Adipocyte (in vitro differentiated cells): Measurements from ENCODE around the gene IPO11.

Experiments
- DNase-seq: peaks from one replicate; pipeline ENCODE4 v3.0.0-alpha.2; 2015; ENCODE audit warnings: low read depth
- H3K27me3 ChIP-seq: replicated peaks from 2 replicates; pipeline ENCODE4 v1.7.0; 2013; ENCODE audit warnings: mild to moderate bottlenecking, low read length, moderate library complexity; ENCODE audit not compliant: control insufficient read depth, insufficient read depth
- H3K36me3 ChIP-seq: 2 replicates; pipeline ENCODE4 v1.7.0; 2013; ENCODE audit warnings: low read length, mild to moderate bottlenecking, moderate library complexity; ENCODE audit not compliant: control insufficient read depth, insufficient read depth, severe bottlenecking
- H3K4me1 ChIP-seq: 2 replicates; pipeline ENCODE4 v1.7.0; 2013; ENCODE audit warnings: mild to moderate bottlenecking, low read length, moderate library complexity; ENCODE audit not compliant: control insufficient read depth, insufficient read depth
- H3K4me3 ChIP-seq: 2 replicates; pipeline ENCODE4 v1.7.0; 2013; ENCODE audit warnings: mild to moderate bottlenecking, low read length, moderate library complexity
- H3K9ac ChIP-seq: 2 replicates; pipeline ENCODE4 v1.7.0; 2013; ENCODE audit warnings: mild to moderate bottlenecking, low read length, moderate library complexity
- H3K9me3 ChIP-seq: 2 replicates; pipeline ENCODE4 v1.7.0; 2013; ENCODE audit warnings: mild to moderate bottlenecking, low read length, moderate library complexity; ENCODE audit not compliant: control insufficient read depth

IPO11 gene

DNA sequence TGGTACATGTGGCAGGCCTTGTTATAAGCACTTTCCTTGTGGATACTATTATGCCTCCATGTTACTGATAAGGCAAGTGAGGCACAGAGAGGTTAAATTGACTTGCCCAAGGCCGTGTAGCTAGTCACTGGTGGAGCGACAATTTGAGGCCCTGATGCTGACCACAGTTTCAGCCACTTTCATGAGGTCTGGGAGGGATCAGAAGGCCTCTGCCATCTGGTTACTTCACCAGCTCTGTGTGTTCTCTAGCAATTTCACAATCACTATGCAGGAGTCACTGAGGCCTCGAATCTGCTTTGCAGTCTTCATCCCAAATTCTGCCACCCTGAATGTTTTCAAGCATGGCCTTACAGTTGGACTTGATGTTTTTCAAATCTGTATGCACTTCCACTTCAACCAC lies 175.2 kb downstream of the IPO11 start:
- Histone ChIP-seq H3K36me3 (no peaks in the 10 kb centered on the region), H3K9me3 (no peaks in the 10 kb centered on the region), H3K4me3 (no peak overlapping the region), H3K9ac (no peak overlapping the region), H3K4me1 (peaks cover 21% of the 10 kb centered on the region), H3K27me3 (no peaks in the 10 kb centered on the region)
- DNase-seq: peak; percentile 77

DNA sequence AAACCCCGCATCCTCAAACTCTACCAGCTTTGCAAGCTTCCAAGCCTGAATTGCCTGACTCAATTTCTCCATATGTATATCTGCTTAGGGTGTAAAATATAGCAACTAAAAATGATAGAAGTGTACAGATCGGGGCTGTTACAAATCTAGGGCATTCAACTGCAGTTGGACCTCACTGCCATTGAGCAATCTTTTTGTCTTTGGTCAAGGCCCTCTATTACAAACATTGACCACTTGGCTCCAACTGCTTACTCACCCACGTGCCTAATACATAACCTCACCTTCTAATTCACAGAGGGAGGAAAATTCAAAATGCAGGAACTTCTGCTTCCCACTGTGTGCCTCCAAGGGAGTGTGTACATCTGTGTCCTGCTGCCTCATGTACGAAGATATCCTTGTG lies 176.1 kb downstream of the IPO11 start:
- no peak overlapping the region for H3K4me3 ChIP-seq
- peaks cover 30% of the 10 kb centered on the region for H3K4me1 ChIP-seq
- no peaks in the 10 kb centered on the region for H3K27me3 ChIP-seq
- no peaks in the 10 kb centered on the region for H3K9me3 ChIP-seq
- H3K36me3 ChIP-seq: no peaks in the 10 kb centered on the region
- no peak for DNase-seq
- H3K9ac ChIP-seq: no peak overlapping the region

GRCh38 chr5:62589504-62589903 lies 176.9 kb downstream of the IPO11 start:
- DNase-seq: no peak
- no peaks in the 10 kb centered on the region for H3K27me3 ChIP-seq
- no peaks in the 10 kb centered on the region for H3K36me3 ChIP-seq
- H3K9me3 ChIP-seq: no peaks in the 10 kb centered on the region
- H3K4me3 ChIP-seq: no peak overlapping the region
- H3K9ac ChIP-seq: no peak overlapping the region
- H3K4me1 ChIP-seq: peaks cover 38% of the 10 kb centered on the region

- Histone ChIP-seq H3K4me1 (peaks cover 42% of the 10 kb centered on the region), H3K4me3 (no peak overlapping the region), H3K9me3 (no peaks in the 10 kb centered on the region), H3K36me3 (no peaks in the 10 kb centered on the region), H3K9ac (no peak overlapping the region), H3K27me3 (no peaks in the 10 kb centered on the region)
- DNase-seq: no peak
These were observed 177.8 kb downstream of the IPO11 start for GRCh38 chr5:62590387-62590786.

GRCh38 chr5:62592558-62592957 lies 180.0 kb downstream of the IPO11 start:
- DNase-seq: no peak
- Histone ChIP-seq H3K4me3 (no peak overlapping the region), H3K9me3 (no peaks in the 10 kb centered on the region)

GRCh38 chr5:62593331-62593730 lies 180.8 kb downstream of the IPO11 start:
- no peak overlapping the region for H3K4me3 ChIP-seq
- H3K9ac ChIP-seq: no peak overlapping the region
- peaks cover 36% of the 10 kb centered on the region for H3K4me1 ChIP-seq
- no peaks in the 10 kb centered on the region for H3K9me3 ChIP-seq
- peaks cover 3% of the 10 kb centered on the region for H3K36me3 ChIP-seq
- H3K27me3 ChIP-seq: no peaks in the 10 kb centered on the region
- peak; percentile 38 for DNase-seq

More at GRCh38 chr5:62592558-62592957, 180.0 kb downstream of the IPO11 start:
- H3K27me3 ChIP-seq: no peaks in the 10 kb centered on the region
- H3K9ac ChIP-seq: no peak overlapping the region
- peaks cover 43% of the 10 kb centered on the region for H3K4me1 ChIP-seq
- H3K36me3 ChIP-seq: no peaks in the 10 kb centered on the region

GRCh38 chr5:62594364-62594984 lies 181.9 kb downstream of the IPO11 start:
- no peak overlapping the region for H3K4me3 ChIP-seq
- peaks cover 29% of the 10 kb centered on the region for H3K4me1 ChIP-seq
- peaks cover 3% of the 10 kb centered on the region for H3K36me3 ChIP-seq
- no peaks in the 10 kb centered on the region for H3K9me3 ChIP-seq
- H3K9ac ChIP-seq: no peak overlapping the region
- no peaks in the 10 kb centered on the region for H3K27me3 ChIP-seq
- no peak for DNase-seq

- Histone ChIP-seq H3K9ac (no peak overlapping the region), H3K36me3 (peaks cover 3% of the 10 kb centered on the region), H3K4me1 (peaks cover 29% of the 10 kb centered on the region), H3K9me3 (no peaks in the 10 kb centered on the region), H3K4me3 (no peak overlapping the region), H3K27me3 (no peaks in the 10 kb centered on the region)
- peak; percentile 40 for DNase-seq
These were observed 183.5 kb downstream of the IPO11 start for GRCh38 chr5:62596096-62596495.

DNA sequence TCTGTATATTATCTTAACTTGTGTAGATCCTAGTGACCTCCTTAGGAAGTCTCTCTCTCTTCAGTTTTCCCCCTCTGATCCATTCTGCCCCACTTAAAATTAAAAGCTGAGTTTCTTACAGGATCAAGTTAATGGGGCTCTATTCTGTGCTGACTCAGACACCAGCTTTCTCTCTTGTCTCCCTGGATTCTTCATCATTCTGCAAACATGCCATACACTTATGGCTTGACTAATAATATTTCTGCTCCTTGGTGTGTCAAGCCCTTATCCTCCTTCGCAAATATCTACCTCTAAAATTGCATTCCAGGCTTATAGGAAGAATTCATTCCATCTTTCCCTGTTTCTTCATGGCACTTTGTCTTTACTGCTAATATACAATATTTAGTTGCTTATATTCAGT lies 184.1 kb downstream of the IPO11 start:
- Histone ChIP-seq H3K9ac (no peak overlapping the region), H3K36me3 (peaks cover 3% of the 10 kb centered on the region), H3K4me1 (peaks cover 29% of the 10 kb centered on the region), H3K27me3 (no peaks in the 10 kb centered on the region), H3K9me3 (no peaks in the 10 kb centered on the region), H3K4me3 (no peak overlapping the region)
- peak; percentile 17 for DNase-seq

DNA sequence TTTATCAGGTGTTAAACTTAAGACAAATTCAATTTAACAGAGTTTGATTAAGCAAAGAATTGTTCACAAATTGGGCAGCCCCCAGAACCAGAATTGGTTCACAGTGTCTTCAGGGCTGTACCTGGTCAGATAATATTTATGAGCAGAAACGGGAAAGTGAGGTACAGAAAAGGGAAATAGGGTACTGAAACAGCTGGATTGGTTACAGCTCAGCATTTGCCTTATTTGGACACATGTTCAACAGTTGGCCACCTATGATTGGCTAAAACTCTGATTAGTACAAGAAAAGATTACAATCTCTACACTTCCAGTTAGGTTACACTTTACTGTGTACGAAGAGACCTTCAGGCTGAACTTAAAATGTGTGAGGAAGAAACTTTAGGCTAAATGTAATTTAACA lies 184.8 kb downstream of the IPO11 start:
- H3K9ac ChIP-seq: no peak overlapping the region
- no peak for DNase-seq

DNA sequence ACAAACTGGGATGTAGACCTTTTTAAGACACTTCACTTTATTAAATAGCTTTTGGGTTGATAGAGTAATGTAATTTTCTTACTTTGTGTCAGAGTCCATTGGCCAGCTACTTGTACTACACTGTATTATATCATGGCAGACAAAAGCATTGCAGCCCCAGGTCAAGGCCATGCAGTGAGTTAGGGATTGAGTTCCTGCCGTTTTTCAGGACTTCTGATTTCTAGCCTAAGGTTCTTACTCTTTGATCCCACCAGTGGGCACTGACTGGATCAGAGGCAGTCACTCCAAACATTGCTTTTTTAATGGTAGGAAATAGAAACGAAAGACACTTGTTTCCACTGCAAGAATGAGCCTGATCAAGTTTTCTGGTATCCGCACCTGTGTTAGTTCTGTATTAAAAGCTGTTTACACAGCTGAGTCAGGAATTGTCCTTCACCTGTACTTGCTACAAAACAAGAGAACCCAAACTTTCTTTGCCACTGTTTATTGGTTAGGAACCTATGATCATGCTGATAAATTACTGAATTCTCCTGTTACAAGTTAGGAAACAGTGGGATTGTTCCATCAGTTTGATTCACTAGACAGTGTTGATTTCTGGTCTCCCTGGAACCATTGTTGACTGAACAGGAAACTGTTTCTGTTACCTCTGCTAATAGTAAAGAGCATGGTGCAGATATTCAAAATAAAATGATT lies 188.1 kb downstream of the IPO11 start:
- peaks cover 13% of the 10 kb centered on the region for H3K36me3 ChIP-seq
- DNase-seq: no peak
- no peaks in the 10 kb centered on the region for H3K9me3 ChIP-seq
- no peak overlapping the region for H3K4me3 ChIP-seq
- no peaks in the 10 kb centered on the region for H3K27me3 ChIP-seq
- H3K9ac ChIP-seq: no peak overlapping the region
- H3K4me1 ChIP-seq: peaks cover 7% of the 10 kb centered on the region

More for the DNA sequence above, 184.8 kb downstream of the IPO11 start:
- no peak overlapping the region for H3K4me3 ChIP-seq
- peaks cover 3% of the 10 kb centered on the region for H3K36me3 ChIP-seq
- H3K4me1 ChIP-seq: peaks cover 29% of the 10 kb centered on the region
- no peaks in the 10 kb centered on the region for H3K27me3 ChIP-seq
- H3K9me3 ChIP-seq: no peaks in the 10 kb centered on the region
